ENCODE data around the gene EXT2.

EXT2 gene

GRCh38 chr11:44174842-44175241, 79.4 kb downstream of the EXT2 start:
- no peak for DNase-seq

GRCh38 chr11:44176546-44177213, 81.2 kb downstream of the EXT2 start:
- DNase-seq: no peak

GRCh38 chr11:44177905-44178304, 82.4 kb downstream of the EXT2 start:
- DNase-seq: no peak

GRCh38 chr11:44178381-44178780, 82.9 kb downstream of the EXT2 start:
- no peak for DNase-seq

- DNase-seq: no peak
Measured at GRCh38 chr11:44179173-44179572, 83.7 kb downstream of the EXT2 start.

- no peak for DNase-seq
Measured at GRCh38 chr11:44180107-44180506, 84.6 kb downstream of the EXT2 start.

- DNase-seq: no peak
Measured at GRCh38 chr11:44185522-44185921, 90.0 kb downstream of the EXT2 start.

GRCh38 chr11:44186321-44186930, 90.9 kb downstream of the EXT2 start:
- no peak for DNase-seq

GRCh38 chr11:44188643-44189042, 93.2 kb downstream of the EXT2 start:
- DNase-seq: no peak

- DNase-seq: no peak
Measured at GRCh38 chr11:44189986-44190882, 94.8 kb downstream of the EXT2 start.

- DNase-seq: no peak
Measured at GRCh38 chr11:44190883-44191230, 95.4 kb downstream of the EXT2 start.

- no peak for DNase-seq
Measured at GRCh38 chr11:44191322-44192016, 96.0 kb downstream of the EXT2 start.

- no peak for DNase-seq
Measured at GRCh38 chr11:44192017-44192385, 96.5 kb downstream of the EXT2 start.

- no peak for DNase-seq
Measured at GRCh38 chr11:44192462-44193100, 97.1 kb downstream of the EXT2 start.

- no peak for DNase-seq
Measured at GRCh38 chr11:44193856-44194255, 98.4 kb downstream of the EXT2 start.

- DNase-seq: no peak
Measured at GRCh38 chr11:44198146-44198724, 102.8 kb downstream of the EXT2 start.

- DNase-seq: no peak
Measured at GRCh38 chr11:44199298-44199697, 103.8 kb downstream of the EXT2 start.

GRCh38 chr11:44199816-44200215, 104.3 kb downstream of the EXT2 start:
- DNase-seq: no peak

GRCh38 chr11:44203270-44204043, 108.0 kb downstream of the EXT2 start:
- no peak for DNase-seq

- DNase-seq: no peak
Measured at GRCh38 chr11:44205352-44205751, 109.9 kb downstream of the EXT2 start.

- no peak for DNase-seq
Measured at GRCh38 chr11:44205836-44206235, 110.4 kb downstream of the EXT2 start.

GRCh38 chr11:44207292-44207691, 111.8 kb downstream of the EXT2 start:
- DNase-seq: no peak
